Thoracic aorta (tissue), 2 donors: Measurements from ENCODE around the gene PLCB1. TPM values are rescaled to one million over a fixed set of nuclear protein-coding genes. Genes with fewer than 3 reads are reported as not detected.

ENCODE experiments used
- ATAC-seq: fragments of 150-250 bp; one replicate; pipeline ENCODE4 v1.8.0; 2017; ENCODE audit warnings: low read depth; ENCODE audit not compliant: insufficient number of reproducible peaks, low FRiP score
- DNase-seq: peaks from one replicate; pipeline ENCODE4 v3.0.0-alpha.2; 2020; ENCODE audit warnings: low spot score
- H3K27ac ChIP-seq, 2 donors: fragments of 200-600 bp; sonication (generic); 1 replicate in 1 of 2; 2 replicates in 1 of 2; pipeline ENCODE4 v1.5.1; 2016; ENCODE audit warnings: mild to moderate bottlenecking in 2 of 2, moderate library complexity in 2 of 2
- H3K27me3 ChIP-seq: fragments of 200-600 bp; sonication (generic); replicated peaks from 2 replicates; pipeline ENCODE4 v1.6.0; 2016; ENCODE audit warnings: mild to moderate bottlenecking; ENCODE audit not compliant: insufficient read depth
- H3K36me3 ChIP-seq: fragments of 200-600 bp; sonication (generic); one replicate; pipeline ENCODE4 v1.5.1; 2016
- H3K4me1 ChIP-seq, 2 donors: fragments of 200-600 bp; sonication (generic); 1 replicate in 1 of 2; 2 replicates in 1 of 2; pipeline versions ENCODE4 v1.5.1 to v1.6.0; 2016; ENCODE audit warnings: low read depth in 2 of 2, mild to moderate bottlenecking in 1 of 2; ENCODE audit not compliant: control insufficient read depth in 1 of 2
- H3K4me3 ChIP-seq: fragments of 200-600 bp; sonication (generic); 2 replicates; pipeline ENCODE4 v1.5.1; 2016; ENCODE audit warnings: mild to moderate bottlenecking
- H3K9me3 ChIP-seq: fragments of 200-600 bp; sonication (generic); 2 replicates; pipeline ENCODE4 v1.5.1; 2016
- CTCF ChIP-seq: fragments of 200-600 bp; sonication (generic); IDR thresholded peaks from one replicate; pipeline ENCODE4 v1.5.1; 2019; ENCODE audit warnings: antibody characterized with exemption
- total RNA-seq, 2 donors: library from RNA; depleted of rRNA; stranded (reverse); fragments of >200 nt; gene quantifications; one replicate each; pipeline versions ENCODE4 v1.1.0 to v1.2.3, GENCODE V29; 2016

The PLCB1 gene
- total RNA-seq, 2 donors from 2014 or later, result 10.8 to 16.3 TPM

GRCh38 chr20:8447262-8448120 lies 315.4 kb downstream of the PLCB1 start:
- Histone ChIP-seq H3K4me3 (no peak overlapping the region), H3K4me1 (no peaks in the 10 kb centered on the region), H3K27me3 (no peaks in the 10 kb centered on the region), H3K36me3 (no peaks in the 10 kb centered on the region), H3K9me3 (no peaks in the 10 kb centered on the region), H3K27ac (no peak overlapping the region)
- no peak for ATAC-seq
- no peak for DNase-seq
- no peak for TF ChIP-seq CTCF

- no peak for TF ChIP-seq CTCF
- no peaks in the 10 kb centered on the region for H3K36me3 ChIP-seq
- ATAC-seq (no peak), DNase-seq (no peak)
- H3K9me3 ChIP-seq, result no peaks in the 10 kb centered on the region
- H3K4me3 ChIP-seq, result no peak overlapping the region
- no peaks in the 10 kb centered on the region for H3K4me1 ChIP-seq
- H3K27me3 ChIP-seq, result no peaks in the 10 kb centered on the region
- H3K27ac ChIP-seq, result no peak overlapping the region
Observed at GRCh38 chr20:8449123-8449522, 317.1 kb downstream of the PLCB1 start.

GRCh38 chr20:8454137-8454712 lies 322.2 kb downstream of the PLCB1 start:
- no peaks in the 10 kb centered on the region for H3K9me3 ChIP-seq
- H3K4me1 ChIP-seq, result no peaks in the 10 kb centered on the region
- no peaks in the 10 kb centered on the region for H3K36me3 ChIP-seq
- no peak for TF ChIP-seq CTCF
- H3K4me3 ChIP-seq, result no peak overlapping the region
- no peak overlapping the region for H3K27ac ChIP-seq
- DNase-seq (no peak), ATAC-seq (no peak)
- H3K27me3 ChIP-seq, result no peaks in the 10 kb centered on the region

GRCh38 chr20:8456765-8457164 lies 324.7 kb downstream of the PLCB1 start:
- DNase-seq (no peak), ATAC-seq (no peak)
- no peak overlapping the region for H3K4me3 ChIP-seq
- no peaks in the 10 kb centered on the region for H3K36me3 ChIP-seq
- no peak overlapping the region for H3K27ac ChIP-seq
- no peaks in the 10 kb centered on the region for H3K9me3 ChIP-seq
- H3K27me3 ChIP-seq, result no peaks in the 10 kb centered on the region
- no peaks in the 10 kb centered on the region for H3K4me1 ChIP-seq
- no peak for TF ChIP-seq CTCF

GRCh38 chr20:8457978-8458377 lies 325.9 kb downstream of the PLCB1 start:
- no peak for DNase-seq
- no peaks in the 10 kb centered on the region for H3K36me3 ChIP-seq
- no peak for ATAC-seq
- H3K9me3 ChIP-seq, result no peaks in the 10 kb centered on the region
- H3K27me3 ChIP-seq, result no peaks in the 10 kb centered on the region
- no peaks in the 10 kb centered on the region for H3K4me1 ChIP-seq
- no peak overlapping the region for H3K27ac ChIP-seq
- H3K4me3 ChIP-seq, result no peak overlapping the region
- TF ChIP-seq CTCF, result no peak
